Measurements from ENCODE around the gene TSPAN33. TPM values are rescaled to one million over a fixed set of nuclear protein-coding genes. Genes with fewer than 3 reads are reported as not detected.
A peak's percentile ranks its signal among the peaks of the same experiment; 100 is the strongest.

Gene TSPAN33
- total and polyA plus RNA-seq, 2 of the 13 experiments (the other 11 are each of a cell fraction or from before 2014, with no cell fraction given) = 15.3 to 16.5 TPM

GRCh38 chr7:129203050-129203741, 58.7 kb downstream of the TSPAN33 start (continued):
- TF ChIP-seq ZFP36 (IDR thresholded peaks at IDR 0.05; ENCODE audit: borderline replicate concordance, low read depth, low read length, partially characterized antibody) (no peak), HNRNPL (IDR thresholded peaks at IDR 0.05; ENCODE audit: low read depth, low read length) (0 out of 2 replicates have a peak, but pooled peaks have one; percentile 61), PHF21A (CRISPR knock-in tag; IDR thresholded peaks at IDR 0.05) (no peak), AGO2 (optimal IDR thresholded peaks at IDR 0.05; ENCODE audit: low read depth, low read length) (peak; percentile 58), ZMYM4 (CRISPR knock-in tag; IDR thresholded peaks at IDR 0.05) (0 out of 2 replicates have a peak, but pooled peaks have one; percentile 30), DMAP1 (CRISPR knock-in tag; IDR thresholded peaks at IDR 0.05) (no peak), ZNF468 (CRISPR knock-in tag; IDR thresholded peaks at IDR 0.05) (no peak), HOXA3 (CRISPR knock-in tag; IDR thresholded peaks at IDR 0.05) (peak; percentile 71)
- TF ChIP-seq, protein P1, sequence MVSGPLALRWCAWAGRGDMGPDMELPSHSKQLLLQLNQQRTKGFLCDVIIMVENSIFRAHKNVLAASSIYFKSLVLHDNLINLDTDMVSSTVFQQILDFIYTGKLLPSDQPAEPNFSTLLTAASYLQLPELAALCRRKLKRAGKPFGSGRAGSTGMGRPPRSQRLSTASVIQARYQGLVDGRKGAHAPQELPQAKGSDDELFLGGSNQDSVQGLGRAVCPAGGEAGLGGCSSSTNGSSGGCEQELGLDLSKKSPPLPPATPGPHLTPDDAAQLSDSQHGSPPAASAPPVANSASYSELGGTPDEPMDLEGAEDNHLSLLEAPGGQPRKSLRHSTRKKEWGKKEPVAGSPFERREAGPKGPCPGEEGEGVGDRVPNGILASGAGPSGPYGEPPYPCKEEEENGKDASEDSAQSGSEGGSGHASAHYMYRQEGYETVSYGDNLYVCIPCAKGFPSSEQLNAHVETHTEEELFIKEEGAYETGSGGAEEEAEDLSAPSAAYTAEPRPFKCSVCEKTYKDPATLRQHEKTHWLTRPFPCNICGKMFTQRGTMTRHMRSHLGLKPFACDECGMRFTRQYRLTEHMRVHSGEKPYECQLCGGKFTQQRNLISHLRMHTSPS (CRISPR knock-in tag; IDR thresholded peaks at IDR 0.05; ENCODE audit: low read depth) = peak; percentile 62; the same call in 1 of the 2 replicates

GRCh38 chr7:129205126-129205818, 60.8 kb downstream of the TSPAN33 start:
- Histone ChIP-seq H3K4me3 (replicated peaks in 1 of 3; ENCODE audit: insufficient read depth in 1 of 3, low read depth in 2 of 3, low read length in 3 of 3) (no peak overlapping the region), H3K4me1 (ENCODE audit: insufficient read depth, low read length) (peaks cover 34% of the 10 kb centered on the region), H3K27ac (ENCODE audit: extremely low read length, insufficient read depth, low read length) (no peak overlapping the region), H3K36me3 (replicated peaks in 1 of 2; ENCODE audit: control insufficient read depth in 1 of 2, insufficient read depth in 2 of 2, low read length in 2 of 2) (peaks cover 21 to 35% of the 10 kb centered on the region in 2 experiments; a peak in 4 of 5 replicates), H3K79me2 (ENCODE audit: insufficient read depth, low read length) (peaks cover 4% of the 10 kb centered on the region), H3K9me3 (ENCODE audit: low read length) (no peaks in the 10 kb centered on the region), H2AFZ (ENCODE audit: low read length) (no peak overlapping the region), H3K4me2 (ENCODE audit: low read depth, low read length) (no peak overlapping the region), H3K27me3 (ENCODE audit: control insufficient read depth in 1 of 2, insufficient read depth in 2 of 2, low read length in 2 of 2) (no peaks in the 10 kb centered on the region), H3K9ac (ENCODE audit: insufficient read depth, low read depth, low read length) (no peak overlapping the region), H4K20me1 (ENCODE audit: insufficient read depth, low read length) (no peaks in the 10 kb centered on the region; the same call in 1 of the 2 replicates)
- BruUV-seq (replicated peaks) = no TSS peak
- TF ChIP-seq, protein P2, sequence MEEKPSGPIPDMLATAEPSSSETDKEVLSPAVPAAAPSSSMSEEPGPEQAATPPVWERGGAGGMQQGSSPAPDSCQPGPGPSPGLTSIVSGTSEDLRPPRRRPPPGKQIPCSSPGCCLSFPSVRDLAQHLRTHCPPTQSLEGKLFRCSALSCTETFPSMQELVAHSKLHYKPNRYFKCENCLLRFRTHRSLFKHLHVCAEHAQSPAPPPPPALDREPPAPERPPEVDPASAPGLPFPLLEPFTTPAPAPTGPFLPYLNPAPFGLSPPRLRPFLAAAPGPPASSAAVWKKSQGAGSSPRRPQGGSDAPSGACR (CRISPR knock-in tag; IDR thresholded peaks at IDR 0.05) = no peak
- TF ChIP-seq AGO2 (optimal IDR thresholded peaks at IDR 0.05; ENCODE audit: low read depth, low read length) (peak; percentile 43), HCFC1 (IDR thresholded peaks at IDR 0.05; ENCODE audit: low read depth, low read length) (no peak), EHMT2 (IDR thresholded peaks at IDR 0.05; ENCODE audit: borderline replicate concordance, low read depth, low read length) (no peak)
- FAIRE-seq (no peak), DNase-seq (ENCODE audit: low spot score) (no peak), ATAC-seq (no peak)
- in situ Hi-C loops (cut with HindIII; ENCODE audit: extremely low pct_ligation_motif_present, low pct_unique_long_range_greater_than_20kb) (no loop called here), intact Hi-C loops (cut with micrococcal nuclease; ENCODE audit: unreplicated experiment) (no loop called here)
- 97% methylated on average over 25 of the region's 29 CpGs for WGBS (ENCODE audit: low lambda C conversion rate)
- ChIA-PET CTCF (ENCODE audit: low intra/inter-chr PET ratio, low total read pairs) (no interaction called here), POLR2A (no interaction called here)

Measured in HepG2 (cell line).